ENCODE results near the gene PSMA2. TPM values are rescaled to one million over a fixed set of nuclear protein-coding genes. Genes with fewer than 3 reads are reported as not detected.

PSMA2 gene
- polyA plus RNA-seq, 1 donor (not counting 4 experiments of a cell fraction or from before 2014, with no cell fraction given): 251 TPM

DNA sequence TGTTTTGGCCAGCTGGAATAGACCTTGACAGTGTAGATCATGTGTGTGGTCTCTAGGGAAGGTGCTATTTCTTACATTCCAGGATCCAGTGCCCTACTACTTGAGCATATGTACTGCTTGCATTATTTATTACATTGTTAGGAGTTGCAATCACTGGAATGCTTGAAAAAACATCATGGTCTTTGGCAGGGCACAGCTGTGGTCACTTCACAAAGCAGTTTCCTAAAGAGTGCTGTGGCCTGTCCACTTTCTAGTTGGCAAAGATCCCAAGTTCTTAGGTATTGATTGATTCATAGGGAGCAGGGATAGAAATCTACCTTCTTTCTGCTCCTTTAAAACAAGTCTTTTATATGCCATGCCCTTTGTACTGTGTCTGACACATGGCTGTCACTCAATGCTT lies 24.7 kb downstream of the PSMA2 start:
- no peaks in the 10 kb centered on the region for H3K9me3 ChIP-seq (ENCODE audit: control insufficient read depth, low read depth, low read length)
- peaks cover 3% of the 10 kb centered on the region for H3K79me2 ChIP-seq (ENCODE audit: control insufficient read depth, insufficient read depth, low read length)
- H3K27ac ChIP-seq (ENCODE audit: control insufficient read depth, insufficient read depth, low read length): no peak overlapping the region
- no peak overlapping the region for H3K4me2 ChIP-seq (ENCODE audit: control insufficient read depth, extremely low read depth, insufficient read depth, low read depth, low read length)
- DNase-seq (ENCODE audit: low read depth, low spot score): no peak
- no peak overlapping the region for H3K4me3 ChIP-seq (ENCODE audit: control insufficient read depth in 2 of 3, extremely low read depth in 1 of 3, insufficient read depth in 2 of 3, low read depth in 1 of 3, low read length in 3 of 3)
- H3K9me1 ChIP-seq (ENCODE audit: control insufficient read depth, extremely low read depth, insufficient read depth, low read length): no peaks in the 10 kb centered on the region
- H3K36me3 ChIP-seq (ENCODE audit: control insufficient read depth in 2 of 2, extremely low read depth in 1 of 2, insufficient read depth in 2 of 2, low read length in 2 of 2): peaks cover 0 to 4% of the 10 kb centered on the region in 2 experiments
- no peak overlapping the region for H3K9ac ChIP-seq (ENCODE audit: control insufficient read depth, extremely low read depth, insufficient read depth, low read length)
- no peaks in the 10 kb centered on the region for H4K20me1 ChIP-seq (ENCODE audit: control insufficient read depth, extremely low read depth, insufficient read depth, low read length)
- TF ChIP-seq CTCF (optimal IDR thresholded peaks at IDR 0.05 in 1 of 3, IDR thresholded peaks at IDR 0.05 in 1 of 3, conservative IDR thresholded peaks at IDR 0.05 in 1 of 3; ENCODE audit: extremely low read depth in 1 of 3, insufficient read depth in 2 of 3, low read length in 3 of 3) (no peak), EZH2 (IDR thresholded peaks at IDR 0.05; ENCODE audit: low read length) (no peak)
- H2AFZ ChIP-seq (ENCODE audit: control insufficient read depth, low read length): no peak overlapping the region
- no peaks in the 10 kb centered on the region for H3K27me3 ChIP-seq (ENCODE audit: control insufficient read depth, extremely low read depth, insufficient read depth, low read length)
- H3K4me1 ChIP-seq (ENCODE audit: control insufficient read depth, extremely low read depth, insufficient read depth, low read length): peaks cover 10% of the 10 kb centered on the region
- dilution Hi-C loops (cut with MboI; ENCODE audit: extremely low pct_ligation_motif_present, low sequenced_read_pairs): no loop called here
- FAIRE-seq: no peak

DNA sequence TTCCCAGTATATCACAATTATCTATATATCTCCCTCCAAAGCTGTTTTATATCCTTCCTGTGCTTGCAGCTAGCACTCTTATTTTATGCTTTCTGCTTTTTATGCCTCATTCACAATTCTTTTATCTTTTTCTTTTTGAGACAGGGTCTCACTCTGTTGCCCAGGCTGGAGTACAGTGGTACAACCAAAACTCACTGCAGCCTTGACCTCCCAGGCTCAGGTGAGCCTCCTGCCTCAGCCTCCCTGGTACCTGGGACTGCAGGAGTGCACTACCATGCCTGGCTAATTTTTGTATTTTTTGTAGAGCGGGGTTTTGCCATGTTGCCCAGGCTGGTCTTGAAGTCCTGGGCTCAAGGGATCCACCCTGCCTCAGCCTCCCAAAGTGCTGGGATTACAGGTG lies 25.8 kb downstream of the PSMA2 start:
- DNase-seq (ENCODE audit: low read depth, low spot score) (no peak), FAIRE-seq (no peak)
- Histone ChIP-seq H3K9ac (ENCODE audit: control insufficient read depth, extremely low read depth, insufficient read depth, low read length) (no peak overlapping the region), H4K20me1 (ENCODE audit: control insufficient read depth, extremely low read depth, insufficient read depth, low read length) (no peaks in the 10 kb centered on the region), H3K79me2 (ENCODE audit: control insufficient read depth, insufficient read depth, low read length) (peaks cover under 1% of the 10 kb centered on the region), H3K4me3 (ENCODE audit: control insufficient read depth in 2 of 3, extremely low read depth in 1 of 3, insufficient read depth in 2 of 3, low read depth in 1 of 3, low read length in 3 of 3) (no peak overlapping the region), H3K27me3 (ENCODE audit: control insufficient read depth, extremely low read depth, insufficient read depth, low read length) (no peaks in the 10 kb centered on the region), H3K9me3 (ENCODE audit: control insufficient read depth, low read depth, low read length) (no peaks in the 10 kb centered on the region), H3K27ac (ENCODE audit: control insufficient read depth, insufficient read depth, low read length) (no peak overlapping the region), H2AFZ (ENCODE audit: control insufficient read depth, low read length) (no peak overlapping the region), H3K9me1 (ENCODE audit: control insufficient read depth, extremely low read depth, insufficient read depth, low read length) (no peaks in the 10 kb centered on the region), H3K36me3 (ENCODE audit: control insufficient read depth in 2 of 2, extremely low read depth in 1 of 2, insufficient read depth in 2 of 2, low read length in 2 of 2) (peaks cover 0 to 4% of the 10 kb centered on the region in 2 experiments), H3K4me2 (ENCODE audit: control insufficient read depth, extremely low read depth, insufficient read depth, low read depth, low read length) (no peak overlapping the region), H3K4me1 (ENCODE audit: control insufficient read depth, extremely low read depth, insufficient read depth, low read length) (peaks cover 6% of the 10 kb centered on the region)
- no peak for TF ChIP-seq CTCF (optimal IDR thresholded peaks at IDR 0.05 in 1 of 3, IDR thresholded peaks at IDR 0.05 in 1 of 3, conservative IDR thresholded peaks at IDR 0.05 in 1 of 3; ENCODE audit: extremely low read depth in 1 of 3, insufficient read depth in 2 of 3, low read length in 3 of 3)
- no peak for TF ChIP-seq EZH2 (IDR thresholded peaks at IDR 0.05; ENCODE audit: low read length)
- dilution Hi-C loops (cut with MboI; ENCODE audit: extremely low pct_ligation_motif_present, low sequenced_read_pairs): no loop called here
